Measurements from ENCODE around the gene CNPY2.

DNA sequence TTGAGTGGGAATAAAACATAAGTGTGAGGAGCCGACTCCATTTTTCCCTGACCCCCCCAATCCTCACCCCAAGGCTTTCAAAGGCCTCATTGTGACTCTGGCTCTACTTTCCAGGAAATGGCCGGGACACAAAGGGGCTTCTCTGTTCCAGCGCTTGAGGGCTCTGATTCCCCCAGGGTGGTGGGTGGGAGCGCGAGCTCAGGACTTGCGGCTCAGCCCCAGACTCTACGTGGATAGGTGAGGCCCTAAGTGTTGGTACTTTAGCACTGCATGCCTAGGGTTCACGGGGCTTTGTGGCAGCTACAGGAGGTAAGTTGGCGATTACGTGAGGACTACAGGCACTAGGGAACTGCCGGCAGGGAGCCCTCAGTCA lies 553 bp downstream of the CNPY2 start:
- TF ChIP-seq POLR2AphosphoS5 (IDR thresholded peaks at IDR 0.05; ENCODE audit: insufficient read depth, low read depth, low read length): no peak
- TF ChIP-seq, protein P1, sequence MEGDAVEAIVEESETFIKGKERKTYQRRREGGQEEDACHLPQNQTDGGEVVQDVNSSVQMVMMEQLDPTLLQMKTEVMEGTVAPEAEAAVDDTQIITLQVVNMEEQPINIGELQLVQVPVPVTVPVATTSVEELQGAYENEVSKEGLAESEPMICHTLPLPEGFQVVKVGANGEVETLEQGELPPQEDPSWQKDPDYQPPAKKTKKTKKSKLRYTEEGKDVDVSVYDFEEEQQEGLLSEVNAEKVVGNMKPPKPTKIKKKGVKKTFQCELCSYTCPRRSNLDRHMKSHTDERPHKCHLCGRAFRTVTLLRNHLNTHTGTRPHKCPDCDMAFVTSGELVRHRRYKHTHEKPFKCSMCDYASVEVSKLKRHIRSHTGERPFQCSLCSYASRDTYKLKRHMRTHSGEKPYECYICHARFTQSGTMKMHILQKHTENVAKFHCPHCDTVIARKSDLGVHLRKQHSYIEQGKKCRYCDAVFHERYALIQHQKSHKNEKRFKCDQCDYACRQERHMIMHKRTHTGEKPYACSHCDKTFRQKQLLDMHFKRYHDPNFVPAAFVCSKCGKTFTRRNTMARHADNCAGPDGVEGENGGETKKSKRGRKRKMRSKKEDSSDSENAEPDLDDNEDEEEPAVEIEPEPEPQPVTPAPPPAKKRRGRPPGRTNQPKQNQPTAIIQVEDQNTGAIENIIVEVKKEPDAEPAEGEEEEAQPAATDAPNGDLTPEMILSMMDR (IDR thresholded peaks at IDR 0.05; ENCODE audit: extremely low read depth in 1 of 2, insufficient read depth in 1 of 2, low read depth in 1 of 2, low read length in 2 of 2): no peak
